ENCODE results near the gene GJD3.

DNA sequence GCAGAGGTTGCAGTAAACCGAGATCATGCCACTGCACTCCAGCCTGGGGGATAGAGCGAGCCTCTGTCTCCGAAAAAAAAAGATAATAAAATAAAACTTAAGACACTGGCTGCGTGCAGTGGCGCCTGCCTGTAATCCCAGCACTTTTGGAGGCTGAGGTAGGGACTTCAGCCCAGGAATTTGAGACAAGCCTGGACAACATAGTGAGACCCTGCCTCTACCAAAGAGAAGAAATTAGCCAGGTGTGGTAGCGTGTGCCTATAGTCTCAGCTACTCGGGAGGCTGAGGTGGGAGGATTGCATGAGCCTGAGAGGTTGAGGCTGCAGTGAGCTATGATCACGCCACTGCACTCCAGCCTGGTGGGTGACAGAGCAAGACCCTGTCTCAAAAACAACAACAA lies 28.9 kb downstream of the GJD3 start:
- TF ChIP-seq, protein P1, sequence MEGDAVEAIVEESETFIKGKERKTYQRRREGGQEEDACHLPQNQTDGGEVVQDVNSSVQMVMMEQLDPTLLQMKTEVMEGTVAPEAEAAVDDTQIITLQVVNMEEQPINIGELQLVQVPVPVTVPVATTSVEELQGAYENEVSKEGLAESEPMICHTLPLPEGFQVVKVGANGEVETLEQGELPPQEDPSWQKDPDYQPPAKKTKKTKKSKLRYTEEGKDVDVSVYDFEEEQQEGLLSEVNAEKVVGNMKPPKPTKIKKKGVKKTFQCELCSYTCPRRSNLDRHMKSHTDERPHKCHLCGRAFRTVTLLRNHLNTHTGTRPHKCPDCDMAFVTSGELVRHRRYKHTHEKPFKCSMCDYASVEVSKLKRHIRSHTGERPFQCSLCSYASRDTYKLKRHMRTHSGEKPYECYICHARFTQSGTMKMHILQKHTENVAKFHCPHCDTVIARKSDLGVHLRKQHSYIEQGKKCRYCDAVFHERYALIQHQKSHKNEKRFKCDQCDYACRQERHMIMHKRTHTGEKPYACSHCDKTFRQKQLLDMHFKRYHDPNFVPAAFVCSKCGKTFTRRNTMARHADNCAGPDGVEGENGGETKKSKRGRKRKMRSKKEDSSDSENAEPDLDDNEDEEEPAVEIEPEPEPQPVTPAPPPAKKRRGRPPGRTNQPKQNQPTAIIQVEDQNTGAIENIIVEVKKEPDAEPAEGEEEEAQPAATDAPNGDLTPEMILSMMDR (conservative IDR thresholded peaks at IDR 0.05; ENCODE audit: low read length): no peak
- TF ChIP-seq EZH2phosphoT487 (IDR thresholded peaks at IDR 0.05; ENCODE audit: borderline replicate concordance, low read depth, low read length): no peak

Data from OCI-LY7 (cell line).